ENCODE results near the gene MITF.

DNA sequence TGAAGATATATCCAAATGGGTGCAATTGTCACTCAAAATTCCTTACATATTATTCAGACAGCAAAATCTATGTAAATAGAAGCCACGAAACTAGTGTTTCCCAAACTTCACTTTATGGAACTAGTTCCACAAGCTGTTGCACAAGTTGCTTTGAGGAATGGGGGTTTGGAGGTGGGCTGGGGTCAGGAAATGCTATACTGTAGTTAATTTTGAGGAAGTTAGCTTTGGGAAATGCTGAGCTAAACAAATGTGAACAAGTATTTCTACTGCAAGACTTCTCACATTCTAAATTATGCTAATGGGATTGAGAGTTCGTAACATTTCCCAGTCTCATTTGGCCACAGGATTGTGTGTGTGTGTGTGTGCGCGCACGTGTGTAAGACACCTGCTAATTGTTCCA, 231.6 kb downstream of the MITF start:
- TF ChIP-seq POLR2A (IDR thresholded peaks at IDR 0.05): no peak
- TF ChIP-seq, protein P1, sequence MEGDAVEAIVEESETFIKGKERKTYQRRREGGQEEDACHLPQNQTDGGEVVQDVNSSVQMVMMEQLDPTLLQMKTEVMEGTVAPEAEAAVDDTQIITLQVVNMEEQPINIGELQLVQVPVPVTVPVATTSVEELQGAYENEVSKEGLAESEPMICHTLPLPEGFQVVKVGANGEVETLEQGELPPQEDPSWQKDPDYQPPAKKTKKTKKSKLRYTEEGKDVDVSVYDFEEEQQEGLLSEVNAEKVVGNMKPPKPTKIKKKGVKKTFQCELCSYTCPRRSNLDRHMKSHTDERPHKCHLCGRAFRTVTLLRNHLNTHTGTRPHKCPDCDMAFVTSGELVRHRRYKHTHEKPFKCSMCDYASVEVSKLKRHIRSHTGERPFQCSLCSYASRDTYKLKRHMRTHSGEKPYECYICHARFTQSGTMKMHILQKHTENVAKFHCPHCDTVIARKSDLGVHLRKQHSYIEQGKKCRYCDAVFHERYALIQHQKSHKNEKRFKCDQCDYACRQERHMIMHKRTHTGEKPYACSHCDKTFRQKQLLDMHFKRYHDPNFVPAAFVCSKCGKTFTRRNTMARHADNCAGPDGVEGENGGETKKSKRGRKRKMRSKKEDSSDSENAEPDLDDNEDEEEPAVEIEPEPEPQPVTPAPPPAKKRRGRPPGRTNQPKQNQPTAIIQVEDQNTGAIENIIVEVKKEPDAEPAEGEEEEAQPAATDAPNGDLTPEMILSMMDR (IDR thresholded peaks at IDR 0.05): no peak
